HEK293 (cell line): Measurements from ENCODE around the gene MBD1.
A peak's percentile ranks its signal among the peaks of the same experiment; 100 is the strongest.
"Not testable (repeated sequence)": the region's sequence is repeated elsewhere in the genome, so short reads cannot be mapped to it uniquely, and the experiment has no call there.

Experiments
- CTCF ChIA-PET: fragments of 350-600 bp; formaldehyde crosslinking; extraction: SDS; loops from one replicate; lab custom pipeline; 2021; ENCODE audit warnings: antibody characterized with exemption; lab: Yijun Ruan, JAX
- POLR2A ChIA-PET: fragments of 300-600 bp; formaldehyde crosslinking; extraction: SDS; loops from one replicate; lab custom pipeline; 2020; ENCODE audit warnings: antibody characterized with exemption, inconsistent platforms; lab: Yijun Ruan, JAX
- H3K27ac ChIP-seq: fragments of 200-500 bp; sonication (Bioruptor generic); 2 replicates; pipeline ENCODE4 v1.5.1; 2014; ENCODE audit warnings: low read depth, low read length, control low read depth, inconsistent platforms; ENCODE audit errors: extremely low read depth
- H3K36me3 ChIP-seq, 2 experiments: fragments of 200-500 bp in 1 of 2; sonication (Bioruptor generic) in 1 of 2; 1 replicate in 1 of 2; 2 replicates in 1 of 2; pipeline ENCODE4 v1.5.1; 2014 to 2017; ENCODE audit warnings: inconsistent platforms in 2 of 2, low read length in 2 of 2; ENCODE audit not compliant: control insufficient read depth in 2 of 2, insufficient read depth in 1 of 2
- H3K4me1 ChIP-seq: fragments of 200-500 bp; sonication (Bioruptor generic); 2 replicates; pipeline ENCODE4 v1.5.1; 2014; ENCODE audit warnings: mild to moderate bottlenecking, low read length, inconsistent platforms; ENCODE audit not compliant: control insufficient read depth, insufficient read depth
- H3K4me3 ChIP-seq: 2 replicates; pipeline ENCODE4 v1.5.1; 2011; ENCODE audit warnings: low read depth, mild to moderate bottlenecking, control low read depth, low read length, moderate library complexity
- H3K9me3 ChIP-seq: fragments of 200-500 bp; sonication (Bioruptor generic); 2 replicates; pipeline ENCODE4 v1.5.1; 2014; ENCODE audit warnings: low read depth, low read length, inconsistent platforms; ENCODE audit not compliant: control insufficient read depth, insufficient read depth
- HIC1 ChIP-seq: fragments of 450-650 bp; formaldehyde crosslinking; IDR thresholded peaks from 2 replicates; pipeline ENCODE4 v1.5.1; 2016; ENCODE audit warnings: missing biosample characterization, missing genetic modification characterization
- KLF16 ChIP-seq: fragments of 450-650 bp; formaldehyde crosslinking; IDR thresholded peaks from 2 replicates; pipeline ENCODE4 v1.5.1; 2017; ENCODE audit warnings: missing biosample characterization, missing genetic modification characterization
- PRDM4 ChIP-seq: fragments of 450-650 bp; formaldehyde crosslinking; IDR thresholded peaks from 2 replicates; pipeline ENCODE4 v1.5.1; 2017; ENCODE audit warnings: missing biosample characterization, missing genetic modification characterization
- YY1 ChIP-seq: fragments of 450-650 bp; formaldehyde crosslinking; IDR thresholded peaks from 2 replicates; pipeline ENCODE4 v1.5.1; 2018; ENCODE audit warnings: missing biosample characterization, missing genetic modification characterization
- ZBTB8A ChIP-seq: fragments of 450-650 bp; formaldehyde crosslinking; IDR thresholded peaks from 2 replicates; pipeline ENCODE4 v1.5.1; 2016; ENCODE audit warnings: missing biosample characterization, missing genetic modification characterization
- ZNF146 ChIP-seq: fragments of 450-650 bp; formaldehyde crosslinking; IDR thresholded peaks from 2 replicates; pipeline ENCODE4 v1.5.1; 2016; ENCODE audit warnings: missing biosample characterization, missing genetic modification characterization
- ZNF223 ChIP-seq: fragments of 450-650 bp; formaldehyde crosslinking; IDR thresholded peaks from 2 replicates; pipeline ENCODE4 v1.5.1; 2016; ENCODE audit warnings: missing biosample characterization, missing genetic modification characterization
- ZNF335 ChIP-seq: fragments of 450-650 bp; formaldehyde crosslinking; conservative IDR thresholded peaks from 2 replicates; pipeline ENCODE4 v1.5.1; 2016; ENCODE audit warnings: missing biosample characterization, missing genetic modification characterization
- ZNF37A ChIP-seq: fragments of 450-650 bp; IDR thresholded peaks from 2 replicates; pipeline ENCODE4 v1.5.1; 2018; ENCODE audit warnings: missing biosample characterization, missing genetic modification characterization
- ZNF394 ChIP-seq: fragments of 450-650 bp; formaldehyde crosslinking; IDR thresholded peaks from 2 replicates; pipeline ENCODE4 v1.5.1; 2016; ENCODE audit warnings: missing biosample characterization, missing genetic modification characterization, mild to moderate bottlenecking, moderate library complexity, borderline replicate concordance
- ZNF473 ChIP-seq: fragments of 450-650 bp; formaldehyde crosslinking; IDR thresholded peaks from 2 replicates; pipeline ENCODE4 v1.5.1; 2017; ENCODE audit warnings: missing biosample characterization, missing genetic modification characterization
- ZNF518A ChIP-seq: fragments of 450-650 bp; formaldehyde crosslinking; conservative IDR thresholded peaks from 2 replicates; pipeline ENCODE4 v1.5.1; 2016; ENCODE audit warnings: low read depth, missing biosample characterization, missing genetic modification characterization
- ZNF548 ChIP-seq: fragments of 450-650 bp; formaldehyde crosslinking; IDR thresholded peaks from 2 replicates; pipeline ENCODE4 v1.5.1; 2016; ENCODE audit warnings: missing biosample characterization, missing genetic modification characterization
- ZNF558 ChIP-seq: fragments of 450-650 bp; formaldehyde crosslinking; IDR thresholded peaks from 2 replicates; pipeline ENCODE4 v1.5.1; 2016; ENCODE audit warnings: missing biosample characterization, missing genetic modification characterization
- ZNF623 ChIP-seq: fragments of 450-650 bp; formaldehyde crosslinking; IDR thresholded peaks from 2 replicates; pipeline ENCODE4 v1.5.1; 2016; ENCODE audit warnings: missing biosample characterization, missing genetic modification characterization
- ZNF639 ChIP-seq: fragments of 450-650 bp; formaldehyde crosslinking; IDR thresholded peaks from 2 replicates; pipeline ENCODE4 v1.5.1; 2016; ENCODE audit warnings: missing biosample characterization, missing genetic modification characterization
- ZNF658 ChIP-seq: fragments of 450-650 bp; formaldehyde crosslinking; IDR thresholded peaks from 2 replicates; pipeline ENCODE4; 2016; ENCODE audit warnings: missing biosample characterization, missing genetic modification characterization
- ZNF664 ChIP-seq: fragments of 450-650 bp; formaldehyde crosslinking; IDR thresholded peaks from 2 replicates; pipeline ENCODE4 v1.5.1; 2016; ENCODE audit warnings: missing biosample characterization, missing genetic modification characterization
- ZNF747 ChIP-seq: fragments of 450-650 bp; formaldehyde crosslinking; IDR thresholded peaks from 2 replicates; pipeline ENCODE4 v1.5.1; 2016; ENCODE audit warnings: missing biosample characterization, missing genetic modification characterization
- ZNF768 ChIP-seq: fragments of 450-650 bp; formaldehyde crosslinking; IDR thresholded peaks from 2 replicates; pipeline ENCODE4 v1.5.1; 2018; ENCODE audit warnings: missing biosample characterization, mild to moderate bottlenecking, missing genetic modification characterization
- ZSCAN18 ChIP-seq: fragments of 450-650 bp; formaldehyde crosslinking; IDR thresholded peaks from 2 replicates; pipeline ENCODE4 v1.5.1; 2016; ENCODE audit warnings: missing biosample characterization, missing genetic modification characterization
- ZXDB ChIP-seq: fragments of 450-650 bp; formaldehyde crosslinking; IDR thresholded peaks from 2 replicates; pipeline ENCODE4 v1.5.1; 2016; ENCODE audit warnings: missing biosample characterization, missing genetic modification characterization

The MBD1 gene

GRCh38 chr18:50289108-50289443 is 7.8 kb upstream of the MBD1 start:
- CTCF ChIA-PET = interaction anchor here (0.7 to 1.6 kb wide), 3 partner anchors 13 to 68 kb away, joined by 3 to 9 read pairs (median 3); no protein-coding TSS in a partner anchor
- POLR2A ChIA-PET = interaction anchor here (1.5 kb wide), 1 partner anchor 23 kb away, joined by 3 read pairs; the partner anchor contains the start of gene CFAP53
- H3K9me3 ChIP-seq = no peaks in the 10 kb centered on the region
- peaks cover 0 to 19% of the 10 kb centered on the region in 2 experiments; a peak in 2 of 3 replicates for H3K36me3 ChIP-seq
- H3K4me1 ChIP-seq = no peaks in the 10 kb centered on the region
- no peak overlapping the region for H3K4me3 ChIP-seq
- TF ChIP-seq ZNF747 (tag by site-specific recombination) (no peak), ZNF37A (tag by site-specific recombination) (no peak), HIC1 (no peak), PRDM4 (tag by site-specific recombination) (no peak), ZNF335 (tag by site-specific recombination) (no peak), ZNF223 (no peak), ZNF768 (no peak), ZNF473 (tag by site-specific recombination) (no peak), YY1 (tag by site-specific recombination) (no peak), ZNF548 (no peak), ZXDB (tag by site-specific recombination) (no peak), ZNF639 (tag by site-specific recombination) (no peak), ZNF658 (tag by site-specific recombination) (no peak), ZNF394 (tag by site-specific recombination) (no peak), ZSCAN18 (tag by site-specific recombination) (no peak), ZNF146 (tag by site-specific recombination) (no peak)
- H3K27ac ChIP-seq = no peak overlapping the region

GRCh38 chr18:50288348-50289107 is 7.2 kb upstream of the MBD1 start:
- Histone ChIP-seq H3K36me3 (peaks cover 0 to 25% of the 10 kb centered on the region in 2 experiments; a peak in 2 of 3 replicates), H3K4me3 (peak overlapping the region; percentile 69)
- POLR2A ChIA-PET = interaction anchor here (1.5 kb wide), 1 partner anchor 22 kb away, joined by 3 read pairs; the partner anchor contains the start of gene CFAP53
- H3K4me1 ChIP-seq, H3K27ac ChIP-seq, H3K9me3 ChIP-seq: not testable (repeated sequence)
- CTCF ChIA-PET = interaction anchor here (1.0 to 1.6 kb wide), 2 partner anchors 13 to 69 kb away, joined by 3 to 9 read pairs; no protein-coding TSS in a partner anchor
- TF ChIP-seq ZNF664 = 0 out of 2 replicates have a peak, but pooled peaks have one; percentile 24
- peak; percentile 52; the same call in 1 of the 2 replicates for TF ChIP-seq ZBTB8A (tag by site-specific recombination)
- TF ChIP-seq ZNF394 (tag by site-specific recombination) = peak; percentile 89
- peak; percentile 64 for TF ChIP-seq ZNF623
- peak; percentile 73; the same call in 1 of the 2 replicates for TF ChIP-seq ZNF518A (tag by site-specific recombination)
- 0 out of 2 replicates have a peak, but pooled peaks have one; percentile 57 for TF ChIP-seq KLF16 (tag by site-specific recombination)
- 0 out of 2 replicates have a peak, but pooled peaks have one; percentile 29 for TF ChIP-seq ZNF558 (tag by site-specific recombination)
